ENCODE data around the gene CAB39. TPM values are rescaled to one million over a fixed set of nuclear protein-coding genes. Genes with fewer than 3 reads are reported as not detected.

The CAB39 gene
- total RNA-seq, 1 experiment from 2014 or later: 39.9 TPM

DNA sequence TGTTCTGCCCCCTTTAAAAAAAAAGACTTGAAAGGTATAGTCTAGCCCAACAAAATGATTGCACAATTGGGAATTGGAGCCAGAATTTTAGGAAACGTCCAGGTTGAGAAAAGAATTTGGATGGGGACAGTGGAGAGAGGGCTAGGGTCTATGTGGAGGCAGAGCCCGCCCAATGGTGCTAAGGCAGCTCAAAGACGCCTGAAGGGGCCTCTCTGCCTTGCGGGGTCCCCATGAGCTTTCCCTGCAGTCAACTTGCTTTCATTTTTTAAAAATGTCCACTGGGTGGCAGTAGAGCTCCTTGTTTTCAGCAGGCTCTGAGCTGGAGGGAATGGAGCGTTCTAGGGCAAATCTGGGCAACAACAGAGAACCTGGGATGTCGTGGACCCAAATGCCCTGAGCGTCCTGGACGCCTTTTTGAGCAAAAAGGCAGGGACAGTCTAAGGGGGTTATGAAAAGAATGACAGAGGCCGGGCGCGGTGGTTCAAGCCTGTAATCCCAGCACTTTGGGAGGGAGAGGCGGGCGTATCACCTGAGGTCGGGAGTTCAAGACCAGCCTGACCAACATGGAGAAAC is 111.8 kb downstream of the CAB39 start:
- peak overlapping the region in 1 of 2 experiments; percentile 30; a peak in 2 of 4 replicates for H3K4me3 ChIP-seq (ENCODE audit: low read depth in 2 of 2, low read length in 2 of 2)
- H3K36me3 ChIP-seq (ENCODE audit: control insufficient read depth, insufficient read depth, low read length): no peaks in the 10 kb centered on the region; the same call in 1 of the 2 replicates
- no peaks in the 10 kb centered on the region for H3K9me3 ChIP-seq (ENCODE audit: control insufficient read depth, insufficient read depth, low read depth, low read length)
- ATAC-seq (peak; percentile 90), DNase-seq (ENCODE audit: low read depth, low spot score) (peak; percentile 60)
- CTCF ChIA-PET: interaction anchor here (0.6 to 1.8 kb wide), 13 partner anchors 10 to 228 kb away, joined by 3 to 29 read pairs (median 4); no protein-coding TSS in a partner anchor
- H3K4me1 ChIP-seq (ENCODE audit: control insufficient read depth, insufficient read depth, low read length): no peaks in the 10 kb centered on the region
- in situ Hi-C loops (cut with HindIII; ENCODE audit: low pct_unique_long_range_greater_than_20kb, low sequenced_read_pairs) (no loop called here), intact Hi-C loops (cut with micrococcal nuclease; ENCODE audit: unreplicated experiment) (loop anchor here (1.0 to 10.0 kb wide), 3 partner anchors 80 to 230 kb away; partner anchors contain the start of gene PSMD1)
- no TSS peak for BruUV-seq (replicated peaks)
- no peak for TF ChIP-seq POLR2AphosphoS5 (IDR thresholded peaks at IDR 0.05; ENCODE audit: low read depth, low read length)
- TF ChIP-seq, protein P1, sequence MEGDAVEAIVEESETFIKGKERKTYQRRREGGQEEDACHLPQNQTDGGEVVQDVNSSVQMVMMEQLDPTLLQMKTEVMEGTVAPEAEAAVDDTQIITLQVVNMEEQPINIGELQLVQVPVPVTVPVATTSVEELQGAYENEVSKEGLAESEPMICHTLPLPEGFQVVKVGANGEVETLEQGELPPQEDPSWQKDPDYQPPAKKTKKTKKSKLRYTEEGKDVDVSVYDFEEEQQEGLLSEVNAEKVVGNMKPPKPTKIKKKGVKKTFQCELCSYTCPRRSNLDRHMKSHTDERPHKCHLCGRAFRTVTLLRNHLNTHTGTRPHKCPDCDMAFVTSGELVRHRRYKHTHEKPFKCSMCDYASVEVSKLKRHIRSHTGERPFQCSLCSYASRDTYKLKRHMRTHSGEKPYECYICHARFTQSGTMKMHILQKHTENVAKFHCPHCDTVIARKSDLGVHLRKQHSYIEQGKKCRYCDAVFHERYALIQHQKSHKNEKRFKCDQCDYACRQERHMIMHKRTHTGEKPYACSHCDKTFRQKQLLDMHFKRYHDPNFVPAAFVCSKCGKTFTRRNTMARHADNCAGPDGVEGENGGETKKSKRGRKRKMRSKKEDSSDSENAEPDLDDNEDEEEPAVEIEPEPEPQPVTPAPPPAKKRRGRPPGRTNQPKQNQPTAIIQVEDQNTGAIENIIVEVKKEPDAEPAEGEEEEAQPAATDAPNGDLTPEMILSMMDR (IDR thresholded peaks at IDR 0.05): peak; percentile 82
- H3K27ac ChIP-seq (ENCODE audit: low read length): no peak overlapping the region
- POLR2A ChIA-PET: interaction anchor here (0.6 kb wide), 1 partner anchor 16 kb away, joined by 3 read pairs; no protein-coding TSS in a partner anchor
- no peaks in the 10 kb centered on the region for H3K27me3 ChIP-seq (ENCODE audit: control insufficient read depth, insufficient read depth, low read length)

DNA sequence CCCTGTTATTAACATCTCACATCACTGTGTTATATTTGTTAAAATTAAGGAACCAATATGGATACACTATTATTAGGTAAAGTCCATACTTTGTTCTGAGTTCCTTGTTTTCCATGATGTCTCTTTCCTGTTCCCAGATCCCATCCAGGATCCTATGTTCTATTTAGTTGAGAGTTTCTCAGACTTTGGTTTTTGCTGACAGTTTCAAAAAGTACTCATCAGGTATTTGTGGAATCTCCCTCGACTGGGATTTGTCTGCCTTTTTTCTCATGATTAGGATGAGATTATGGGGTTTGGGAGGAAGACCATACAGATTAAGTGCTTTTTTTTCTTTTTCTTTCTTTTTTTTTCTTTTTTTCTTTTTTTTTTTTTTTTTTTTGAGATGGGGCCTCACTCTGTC is 112.7 kb downstream of the CAB39 start:
- no peaks in the 10 kb centered on the region for H3K27me3 ChIP-seq (ENCODE audit: control insufficient read depth, insufficient read depth, low read length)
- H3K27ac ChIP-seq (ENCODE audit: low read length): no peak overlapping the region
- no TSS peak for BruUV-seq (replicated peaks)
- TF ChIP-seq, protein P1 (IDR thresholded peaks at IDR 0.05): no peak
- TF ChIP-seq SIN3A (IDR thresholded peaks at IDR 0.05; ENCODE audit: borderline replicate concordance, insufficient read depth, low read depth, low read length) (no peak), POLR2AphosphoS5 (IDR thresholded peaks at IDR 0.05; ENCODE audit: low read depth, low read length) (no peak), TCF7L2 (IDR thresholded peaks at IDR 0.05; ENCODE audit: low read depth, low read length) (no peak)
- TF ChIP-seq, protein P2, sequence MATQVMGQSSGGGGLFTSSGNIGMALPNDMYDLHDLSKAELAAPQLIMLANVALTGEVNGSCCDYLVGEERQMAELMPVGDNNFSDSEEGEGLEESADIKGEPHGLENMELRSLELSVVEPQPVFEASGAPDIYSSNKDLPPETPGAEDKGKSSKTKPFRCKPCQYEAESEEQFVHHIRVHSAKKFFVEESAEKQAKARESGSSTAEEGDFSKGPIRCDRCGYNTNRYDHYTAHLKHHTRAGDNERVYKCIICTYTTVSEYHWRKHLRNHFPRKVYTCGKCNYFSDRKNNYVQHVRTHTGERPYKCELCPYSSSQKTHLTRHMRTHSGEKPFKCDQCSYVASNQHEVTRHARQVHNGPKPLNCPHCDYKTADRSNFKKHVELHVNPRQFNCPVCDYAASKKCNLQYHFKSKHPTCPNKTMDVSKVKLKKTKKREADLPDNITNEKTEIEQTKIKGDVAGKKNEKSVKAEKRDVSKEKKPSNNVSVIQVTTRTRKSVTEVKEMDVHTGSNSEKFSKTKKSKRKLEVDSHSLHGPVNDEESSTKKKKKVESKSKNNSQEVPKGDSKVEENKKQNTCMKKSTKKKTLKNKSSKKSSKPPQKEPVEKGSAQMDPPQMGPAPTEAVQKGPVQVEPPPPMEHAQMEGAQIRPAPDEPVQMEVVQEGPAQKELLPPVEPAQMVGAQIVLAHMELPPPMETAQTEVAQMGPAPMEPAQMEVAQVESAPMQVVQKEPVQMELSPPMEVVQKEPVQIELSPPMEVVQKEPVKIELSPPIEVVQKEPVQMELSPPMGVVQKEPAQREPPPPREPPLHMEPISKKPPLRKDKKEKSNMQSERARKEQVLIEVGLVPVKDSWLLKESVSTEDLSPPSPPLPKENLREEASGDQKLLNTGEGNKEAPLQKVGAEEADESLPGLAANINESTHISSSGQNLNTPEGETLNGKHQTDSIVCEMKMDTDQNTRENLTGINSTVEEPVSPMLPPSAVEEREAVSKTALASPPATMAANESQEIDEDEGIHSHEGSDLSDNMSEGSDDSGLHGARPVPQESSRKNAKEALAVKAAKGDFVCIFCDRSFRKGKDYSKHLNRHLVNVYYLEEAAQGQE (IDR thresholded peaks at IDR 0.05; ENCODE audit: insufficient read depth in 1 of 2, low read depth in 2 of 2, low read length in 1 of 2): no peak
- ChIA-PET CTCF (no interaction called here), POLR2A (no interaction called here)
- ATAC-seq (no peak), DNase-seq (ENCODE audit: low read depth, low spot score) (no peak)
- no peaks in the 10 kb centered on the region for H3K36me3 ChIP-seq (ENCODE audit: control insufficient read depth, insufficient read depth, low read length)
- H3K4me3 ChIP-seq (ENCODE audit: low read depth in 2 of 2, low read length in 2 of 2): no peak overlapping the region
- in situ Hi-C loops (cut with HindIII; ENCODE audit: low pct_unique_long_range_greater_than_20kb, low sequenced_read_pairs): no loop called here
- no peaks in the 10 kb centered on the region for H3K4me1 ChIP-seq (ENCODE audit: control insufficient read depth, insufficient read depth, low read length)
- H3K9me3 ChIP-seq (ENCODE audit: control insufficient read depth, insufficient read depth, low read depth, low read length): no peaks in the 10 kb centered on the region
- intact Hi-C loops (cut with micrococcal nuclease; ENCODE audit: unreplicated experiment): loop anchor here (10.0 kb wide), 2 partner anchors 79 to 229 kb away; partner anchors contain the start of gene PSMD1
